ENCODE results near the gene POLR1G.

The POLR1G gene

DNA sequence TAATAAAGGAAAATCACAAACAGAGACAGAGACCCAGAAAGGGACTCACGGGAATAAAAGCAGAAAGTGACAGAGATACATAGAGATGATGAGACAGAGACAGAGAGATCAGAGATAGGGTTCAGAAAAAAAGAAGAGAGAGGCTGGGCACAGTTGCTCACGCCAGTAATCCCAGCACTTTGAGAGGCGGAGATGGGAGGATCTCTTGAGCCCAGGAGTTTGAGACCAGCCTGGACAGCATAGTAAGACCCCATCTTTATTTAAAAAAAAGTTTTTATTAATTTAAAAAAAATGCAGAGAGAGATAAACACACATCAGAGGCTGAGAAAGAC lies 41.9 kb downstream of the POLR1G start:
- DNase-seq = no peak

DNA sequence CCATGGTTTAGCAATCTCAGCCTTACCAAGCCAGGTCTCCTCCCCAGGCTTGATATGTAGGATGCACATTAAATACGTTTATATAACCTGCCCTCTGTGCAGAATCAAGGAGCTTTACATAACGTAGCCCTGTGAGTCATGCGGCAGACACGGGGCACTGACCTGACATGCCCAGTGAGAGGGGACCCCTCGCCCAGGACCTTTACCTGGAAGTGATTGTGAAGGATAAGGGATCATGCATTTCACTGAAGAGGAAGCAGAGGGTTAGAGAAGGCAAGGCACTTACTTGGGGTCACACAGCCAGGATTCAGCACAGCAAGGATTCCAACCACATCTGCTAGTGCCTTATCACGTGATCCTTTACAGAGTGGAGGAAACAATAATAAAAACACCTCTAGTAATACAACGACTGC lies 42.4 kb downstream of the POLR1G start:
- DNase-seq = no peak

DNA sequence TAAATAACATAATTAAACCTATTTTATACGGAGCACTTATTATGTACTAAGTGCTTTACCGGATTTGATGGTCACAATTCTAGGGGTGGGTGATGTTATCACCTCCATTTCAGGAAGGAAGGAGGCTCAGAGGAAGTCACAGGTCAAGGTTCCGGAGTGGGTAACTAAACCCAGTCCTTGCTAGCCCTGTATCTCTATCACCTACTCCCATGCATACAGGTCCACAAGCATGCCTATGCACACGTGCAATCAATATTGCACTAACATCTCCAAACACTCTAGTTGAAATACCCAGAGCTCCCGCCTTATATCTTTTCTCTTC lies 43.5 kb downstream of the POLR1G start:
- peak; percentile 74 for DNase-seq

DNA sequence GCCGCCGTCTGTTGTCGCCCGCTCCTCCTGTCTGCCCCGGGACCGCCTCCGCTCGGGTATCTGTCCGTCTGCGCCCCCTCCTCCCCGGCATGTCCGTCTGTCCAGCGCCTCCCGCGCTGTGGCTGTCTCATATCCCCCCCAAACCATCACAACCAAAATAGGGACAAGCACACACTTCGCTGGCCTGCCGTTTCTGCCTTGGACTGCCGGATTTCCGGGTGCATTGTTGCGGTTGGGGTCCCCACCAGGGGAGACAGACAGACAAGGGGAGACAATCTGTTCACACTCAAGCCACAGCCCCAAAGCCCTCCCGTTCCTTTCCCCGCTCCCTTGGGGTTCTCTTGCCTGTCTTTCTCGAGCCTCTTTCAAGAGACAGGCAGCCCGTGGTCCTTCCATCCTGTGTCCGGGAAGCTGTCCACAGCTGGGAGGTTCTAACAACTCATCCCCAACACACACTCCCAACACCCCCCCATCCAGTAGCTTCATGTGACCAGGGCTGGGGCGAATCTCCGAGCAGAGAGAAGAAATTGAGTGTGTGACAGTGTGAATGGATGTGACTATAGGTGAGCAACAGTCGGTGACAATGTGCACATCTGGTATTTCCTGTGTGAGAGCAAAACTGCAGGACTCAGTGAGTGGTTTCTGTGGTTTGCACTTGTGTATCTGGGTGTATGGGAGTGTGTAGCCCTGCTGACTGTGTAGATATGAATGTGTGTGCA lies 44.8 kb downstream of the POLR1G start:
- DNase-seq = peak; percentile 84

DNA sequence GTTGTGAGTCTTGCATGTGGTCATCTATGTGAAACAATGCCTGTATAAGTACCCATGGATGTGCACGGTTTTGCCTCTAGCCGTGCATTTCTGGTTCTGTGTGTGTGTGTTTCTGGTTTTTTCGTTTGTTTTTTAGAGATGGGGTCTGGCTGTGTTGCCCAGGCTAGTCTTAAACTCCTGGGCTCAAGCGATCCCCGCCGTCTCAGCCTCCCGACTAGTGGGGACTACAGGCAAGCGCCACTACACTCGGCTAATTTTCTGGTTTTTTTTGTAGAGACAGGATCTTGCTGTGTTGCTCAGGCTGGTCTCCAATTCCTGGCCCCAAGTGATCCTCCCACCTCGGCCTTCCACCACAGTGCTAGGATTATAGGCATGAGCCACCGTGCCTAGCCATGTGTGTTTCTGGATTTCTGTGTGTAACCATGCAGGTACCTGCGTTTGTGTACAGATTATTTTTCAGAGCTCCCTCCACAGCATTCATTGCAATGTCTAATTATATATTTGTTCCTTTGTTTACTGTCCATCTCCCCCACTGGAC lies 45.5 kb downstream of the POLR1G start:
- DNase-seq = no peak

DNA sequence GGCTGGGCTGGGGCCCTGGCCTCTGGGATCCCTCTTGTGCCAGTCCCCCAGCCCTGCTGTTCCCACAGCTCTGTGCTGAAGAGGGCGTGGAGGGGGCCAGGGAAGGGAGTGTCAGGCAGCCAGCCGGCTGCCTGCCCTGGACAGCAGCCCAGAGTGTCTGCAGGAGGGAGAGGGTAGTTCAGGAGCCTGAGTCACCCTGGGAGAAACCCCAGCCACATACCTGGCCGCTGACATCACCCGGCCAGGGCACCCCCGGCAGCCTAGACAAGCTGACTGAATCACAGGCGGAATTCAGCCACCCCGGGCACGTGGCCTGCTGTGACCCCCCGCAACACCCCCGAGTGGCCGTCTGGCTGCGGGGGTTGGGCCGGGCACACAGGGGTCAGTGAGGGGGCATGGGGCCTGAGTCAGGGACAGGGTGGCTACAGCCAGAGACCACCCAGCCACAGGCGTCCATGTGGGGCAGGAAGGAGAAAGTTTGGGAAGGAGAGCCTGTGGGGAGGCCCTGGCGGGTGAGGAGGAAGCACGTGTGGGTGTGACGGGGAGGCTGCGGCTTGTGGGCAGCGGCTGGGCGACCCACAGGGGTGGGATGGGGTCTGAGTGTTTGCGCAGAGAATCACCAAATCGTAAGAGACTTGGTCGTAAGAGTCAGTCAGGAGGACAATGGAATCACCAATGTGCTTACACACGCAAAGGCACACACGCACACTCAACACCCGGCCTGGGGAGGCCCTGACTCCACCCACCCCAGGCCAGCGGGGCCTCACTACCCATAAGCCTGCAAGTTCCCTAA lies 49.5 kb downstream of the POLR1G start:
- peak; percentile 92 for DNase-seq

DNA sequence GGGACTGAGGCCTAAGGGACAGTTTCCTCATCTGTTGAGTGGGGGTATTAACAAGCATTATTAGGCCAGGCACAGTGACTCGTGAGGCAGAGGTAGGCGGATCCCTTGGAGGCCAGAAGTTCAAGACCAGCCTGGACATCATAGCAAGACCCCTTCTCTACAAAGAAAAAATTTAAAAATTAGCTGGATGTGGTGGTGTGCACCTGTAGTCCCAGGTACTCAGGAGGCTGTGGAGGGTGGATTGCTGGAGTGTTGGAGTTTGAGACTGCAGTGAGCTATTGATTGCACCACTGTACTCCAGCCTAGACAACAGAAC lies 50.0 kb downstream of the POLR1G start:
- DNase-seq = no peak

DNA sequence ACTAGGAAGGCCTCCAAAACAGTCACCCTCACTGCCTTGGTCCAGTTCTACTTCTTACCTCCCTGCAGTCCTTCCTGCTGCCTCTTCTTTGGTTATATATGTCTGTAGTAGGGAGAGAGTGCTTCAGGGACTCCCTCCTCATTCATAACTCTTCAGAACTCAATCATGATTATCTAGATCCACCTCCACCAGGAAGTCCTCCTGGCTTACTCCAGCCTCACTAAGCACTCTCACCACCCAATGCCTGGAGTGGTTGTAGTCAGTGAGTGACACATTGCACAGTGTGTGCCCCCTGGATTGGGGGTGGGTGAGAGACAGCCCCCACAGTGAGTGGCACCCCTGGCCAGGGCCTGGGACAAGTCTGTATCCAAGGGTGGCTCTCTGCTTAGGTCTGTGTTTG lies 51.3 kb downstream of the POLR1G start:
- no peak for DNase-seq

All from CD4-positive, alpha-beta T cell treated with Interleukin-15 for 1 hour (primary cell).